ENCODE data around the gene ACSS1. TPM values are rescaled to one million over a fixed set of nuclear protein-coding genes. Genes with fewer than 3 reads are reported as not detected.

The ACSS1 gene
- total and polyA plus RNA-seq, 2 of the 8 experiments (the other 6 are each of a cell fraction or from before 2014, with no cell fraction given) = 2.6 to 3.4 TPM

- H3K36me3 ChIP-seq (ENCODE audit: control insufficient read depth in 2 of 4, insufficient read depth in 4 of 4, low read length in 3 of 4) = no peaks in the 10 kb centered on the region; a peak in 1 of 8 replicates
- peak overlapping the region; percentile 15 to 51 (median 24); a peak in 7 of 8 replicates for H3K4me3 ChIP-seq (ENCODE audit: extremely low read depth in 1 of 4, insufficient read depth in 2 of 4, low read depth in 3 of 4, low read length in 4 of 4)
- FAIRE-seq (no peak), DNase-seq (ENCODE audit: low read depth in 1 of 2, low spot score in 2 of 2) (peak in 1 of 2 experiments; percentile 47)
- no peak overlapping the region for H2BK120ac ChIP-seq (replicated peaks; ENCODE audit: low read depth, low read length)
- H2BK5ac ChIP-seq (ENCODE audit: low read depth, low read length) = no peak overlapping the region
- H4K20me1 ChIP-seq (replicated peaks in 1 of 2; ENCODE audit: control insufficient read depth in 1 of 2, insufficient read depth in 2 of 2, low read length in 2 of 2) = no peaks in the 10 kb centered on the region
- no peak overlapping the region for H4K5ac ChIP-seq (ENCODE audit: insufficient read length, low read depth, low read length)
- H2BK12ac ChIP-seq (ENCODE audit: low read depth, low read length) = no peak overlapping the region
- no peak overlapping the region for H2AFZ ChIP-seq (ENCODE audit: low read length)
- no peak overlapping the region for H3K56ac ChIP-seq (replicated peaks; ENCODE audit: insufficient read length, low read depth, low read length)
- H3K18ac ChIP-seq (ENCODE audit: extremely low read depth, low read length) = no peak overlapping the region
- peaks cover 0 to 3% (median 0%) of the 10 kb centered on the region in 4 experiments; a peak in 2 of 7 replicates for H3K4me1 ChIP-seq (replicated peaks in 1 of 4; ENCODE audit: control insufficient read depth in 3 of 4, insufficient read depth in 4 of 4, low read length in 3 of 4)
- CTCF ChIA-PET (ENCODE audit: partially characterized antibody) = interaction anchor here (0.6 to 2.8 kb wide), 15 partner anchors 9 to 162 kb away, joined by 3 to 10 read pairs (median 3); no protein-coding TSS in a partner anchor
- H2BK20ac ChIP-seq (ENCODE audit: low read length) = no peak overlapping the region
- no peak overlapping the region for H4K8ac ChIP-seq (ENCODE audit: extremely low read depth, insufficient read depth, low read length)
- TF ChIP-seq CBX8 (IDR thresholded peaks at IDR 0.05; ENCODE audit: borderline replicate concordance, low read depth, low read length) (no peak), YY1 (IDR thresholded peaks at IDR 0.05; ENCODE audit: low read depth, low read length) (peak; percentile 63; the same call in 1 of the 2 replicates), TBP (IDR thresholded peaks at IDR 0.05; ENCODE audit: low read depth, low read length) (no peak), KDM4A (IDR thresholded peaks at IDR 0.05; ENCODE audit: low read depth, low read length, severe bottlenecking) (peak; percentile 75), SP2 (IDR thresholded peaks at IDR 0.05; ENCODE audit: low read length) (no peak), POLR2AphosphoS5 (IDR thresholded peaks at IDR 0.05; ENCODE audit: low read depth, low read length) (no peak), ASH2L (IDR thresholded peaks at IDR 0.05; ENCODE audit: low read length) (no peak), NRF1 (IDR thresholded peaks at IDR 0.05; ENCODE audit: low read depth, low read length) (no peak), KDM1A (IDR thresholded peaks at IDR 0.05; ENCODE audit: borderline replicate concordance, low read length) (no peak), E2F6 (IDR thresholded peaks at IDR 0.05) (peak; percentile 55), SUZ12 (IDR thresholded peaks at IDR 0.05; ENCODE audit: low read length) (peak; percentile 51; the same call in 1 of the 2 replicates), SP1 (IDR thresholded peaks at IDR 0.05; ENCODE audit: low read depth, low read length) (no peak), MAX (IDR thresholded peaks at IDR 0.05) (peak; percentile 22; the same call in 1 of the 2 replicates)
- H3K79me1 ChIP-seq (ENCODE audit: low read depth, low read length) = no peaks in the 10 kb centered on the region
- POLR2A ChIA-PET (ENCODE audit: partially characterized antibody) = interaction anchor here (1.3 kb wide), 1 partner anchor 117 kb away, joined by 3 read pairs; the partner anchor contains the start of gene ENTPD6
- H3K9me3 ChIP-seq (ENCODE audit: insufficient read depth in 2 of 2, low read depth in 1 of 2, low read length in 1 of 2) = no peaks in the 10 kb centered on the region
- H3K9ac ChIP-seq (replicated peaks in 1 of 4; ENCODE audit: extremely low read depth in 1 of 4, low read depth in 3 of 4, low read length in 3 of 4) = no peak overlapping the region
- H3K27ac ChIP-seq (ENCODE audit: low read depth, low read length) = no peak overlapping the region
- H2BK15ac ChIP-seq (ENCODE audit: low read length) = no peak overlapping the region
- WGBS, 2 experiments (ENCODE audit: extremely low coverage in 1 of 2, insufficient coverage in 1 of 2, insufficient read length in 1 of 2, insufficient replicate concordance in 2 of 2, low coverage in 1 of 2, low lambda C conversion rate in 2 of 2, missing lambda C conversion rate in 1 of 2) = 10% methylated on average over 38 of the region's 38 CpGs; no CpG with 5 or more reads in 1 of the 2 experiments
- peaks cover 7% of the 10 kb centered on the region; the same call in 1 of the 2 replicates for H3K23me2 ChIP-seq (ENCODE audit: low read depth, low read length)
- no peak overlapping the region for H4K91ac ChIP-seq (replicated peaks; ENCODE audit: insufficient read length, low read length)
- H3K14ac ChIP-seq (ENCODE audit: insufficient read length) = no peak overlapping the region
- peaks cover 29 to 60% (median 55%) of the 10 kb centered on the region in 4 experiments for H3K27me3 ChIP-seq (replicated peaks in 1 of 4; ENCODE audit: control insufficient read depth in 3 of 4, extremely low read depth in 1 of 4, insufficient read depth in 3 of 4, low read length in 3 of 4)
- no peaks in the 10 kb centered on the region for H3K79me2 ChIP-seq (ENCODE audit: control insufficient read depth in 1 of 2, insufficient read depth in 2 of 2, low read length in 2 of 2)
- no peak overlapping the region for H3K23ac ChIP-seq (ENCODE audit: insufficient read length)
- no peak overlapping the region for H2AK5ac ChIP-seq (ENCODE audit: low read depth, low read length)
- peak overlapping the region; percentile 70 to 82 for H3K4me2 ChIP-seq (ENCODE audit: insufficient read depth in 1 of 2, low read depth in 2 of 2, low read length in 2 of 2)
- H3K4ac ChIP-seq (replicated peaks; ENCODE audit: insufficient read length, low read depth, low read length) = no peak overlapping the region
These were observed 19.8 kb upstream of the ACSS1 start for GRCh38 chr20:25077610-25078169.
